C4-2B (cell line): ENCODE results near the gene CLSTN2.

ENCODE experiments used
- ZFX ChIP-seq: fragments of 450-650 bp; IDR thresholded peaks from 2 replicates; pipeline ENCODE4 v1.6.1; 2017
- TF ChIP-seq, protein P1 (sequence below): fragments of 450-650 bp; conservative IDR thresholded peaks from 2 replicates; pipeline ENCODE4 v1.5.1; 2017; ENCODE audit warnings: mild to moderate bottlenecking

- no peak for TF ChIP-seq ZFX
- TF ChIP-seq, protein P1, sequence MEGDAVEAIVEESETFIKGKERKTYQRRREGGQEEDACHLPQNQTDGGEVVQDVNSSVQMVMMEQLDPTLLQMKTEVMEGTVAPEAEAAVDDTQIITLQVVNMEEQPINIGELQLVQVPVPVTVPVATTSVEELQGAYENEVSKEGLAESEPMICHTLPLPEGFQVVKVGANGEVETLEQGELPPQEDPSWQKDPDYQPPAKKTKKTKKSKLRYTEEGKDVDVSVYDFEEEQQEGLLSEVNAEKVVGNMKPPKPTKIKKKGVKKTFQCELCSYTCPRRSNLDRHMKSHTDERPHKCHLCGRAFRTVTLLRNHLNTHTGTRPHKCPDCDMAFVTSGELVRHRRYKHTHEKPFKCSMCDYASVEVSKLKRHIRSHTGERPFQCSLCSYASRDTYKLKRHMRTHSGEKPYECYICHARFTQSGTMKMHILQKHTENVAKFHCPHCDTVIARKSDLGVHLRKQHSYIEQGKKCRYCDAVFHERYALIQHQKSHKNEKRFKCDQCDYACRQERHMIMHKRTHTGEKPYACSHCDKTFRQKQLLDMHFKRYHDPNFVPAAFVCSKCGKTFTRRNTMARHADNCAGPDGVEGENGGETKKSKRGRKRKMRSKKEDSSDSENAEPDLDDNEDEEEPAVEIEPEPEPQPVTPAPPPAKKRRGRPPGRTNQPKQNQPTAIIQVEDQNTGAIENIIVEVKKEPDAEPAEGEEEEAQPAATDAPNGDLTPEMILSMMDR: no peak
Observed at GRCh38 chr3:140527156-140527555, 592.2 kb downstream of the CLSTN2 start.
